ENCODE measurements around the gene COL26A1. TPM values are rescaled to one million over a fixed set of nuclear protein-coding genes. Genes with fewer than 3 reads are reported as not detected.

Gene COL26A1
- polyA plus RNA-seq, 1 donor (not counting 4 experiments of a cell fraction or from before 2014, with no cell fraction given): not detected

DNA sequence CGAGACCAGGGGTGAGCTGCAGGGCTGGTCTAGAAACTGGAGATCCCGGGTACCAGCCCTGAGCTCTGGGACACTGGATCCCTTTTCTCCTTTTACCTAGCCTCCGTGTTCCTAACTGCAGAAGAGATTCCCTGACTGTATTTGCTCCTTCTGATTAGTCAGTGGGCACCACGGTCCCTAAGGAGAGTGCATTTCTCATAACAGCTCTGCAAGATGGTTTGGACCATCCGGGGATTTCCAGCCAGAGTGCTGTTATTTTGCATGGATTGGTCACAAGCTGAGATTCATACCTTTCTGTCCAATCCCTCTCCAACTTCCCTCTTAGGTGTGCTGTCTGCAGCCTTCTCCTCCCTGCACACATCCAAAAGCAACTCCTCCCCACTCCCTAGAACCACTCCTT is 143.9 kb downstream of the COL26A1 start:
- H3K4me1 ChIP-seq (ENCODE audit: control insufficient read depth, extremely low read depth, insufficient read depth, low read length): no peaks in the 10 kb centered on the region
- no peaks in the 10 kb centered on the region for H3K9me3 ChIP-seq (ENCODE audit: control insufficient read depth, low read depth, low read length)
- H3K9me1 ChIP-seq (ENCODE audit: control insufficient read depth, extremely low read depth, insufficient read depth, low read length): no peaks in the 10 kb centered on the region
- H3K9ac ChIP-seq (ENCODE audit: control insufficient read depth, extremely low read depth, insufficient read depth, low read length): no peak overlapping the region
- no peak for DNase-seq (ENCODE audit: low read depth, low spot score)
- H3K4me2 ChIP-seq (ENCODE audit: control insufficient read depth, extremely low read depth, insufficient read depth, low read depth, low read length): no peak overlapping the region
- H3K27me3 ChIP-seq (ENCODE audit: control insufficient read depth, extremely low read depth, insufficient read depth, low read length): no peaks in the 10 kb centered on the region
- H4K20me1 ChIP-seq (ENCODE audit: control insufficient read depth, extremely low read depth, insufficient read depth, low read length): no peaks in the 10 kb centered on the region
- H3K27ac ChIP-seq (ENCODE audit: control insufficient read depth, insufficient read depth, low read length): no peak overlapping the region
- no peak for TF ChIP-seq EZH2 (IDR thresholded peaks at IDR 0.05; ENCODE audit: low read length)
- no peak for TF ChIP-seq CTCF (optimal IDR thresholded peaks at IDR 0.05 in 1 of 3, IDR thresholded peaks at IDR 0.05 in 1 of 3, conservative IDR thresholded peaks at IDR 0.05 in 1 of 3; ENCODE audit: extremely low read depth in 1 of 3, insufficient read depth in 2 of 3, low read length in 3 of 3)
- no peak overlapping the region for H2AFZ ChIP-seq (ENCODE audit: control insufficient read depth, low read length)
- no peak for FAIRE-seq
- dilution Hi-C loops (cut with MboI; ENCODE audit: extremely low pct_ligation_motif_present, low sequenced_read_pairs): no loop called here
- no peak overlapping the region for H3K4me3 ChIP-seq (ENCODE audit: control insufficient read depth in 2 of 3, extremely low read depth in 1 of 3, insufficient read depth in 2 of 3, low read depth in 1 of 3, low read length in 3 of 3)
- no peaks in the 10 kb centered on the region for H3K79me2 ChIP-seq (ENCODE audit: control insufficient read depth, insufficient read depth, low read length)
- H3K36me3 ChIP-seq (ENCODE audit: control insufficient read depth in 2 of 2, extremely low read depth in 1 of 2, insufficient read depth in 2 of 2, low read length in 2 of 2): no peaks in the 10 kb centered on the region

- Histone ChIP-seq H3K79me2 (ENCODE audit: control insufficient read depth, insufficient read depth, low read length) (no peaks in the 10 kb centered on the region), H3K9me1 (ENCODE audit: control insufficient read depth, extremely low read depth, insufficient read depth, low read length) (no peaks in the 10 kb centered on the region), H3K9ac (ENCODE audit: control insufficient read depth, extremely low read depth, insufficient read depth, low read length) (no peak overlapping the region), H4K20me1 (ENCODE audit: control insufficient read depth, extremely low read depth, insufficient read depth, low read length) (no peaks in the 10 kb centered on the region), H3K27me3 (ENCODE audit: control insufficient read depth, extremely low read depth, insufficient read depth, low read length) (no peaks in the 10 kb centered on the region), H2AFZ (ENCODE audit: control insufficient read depth, low read length) (no peak overlapping the region), H3K36me3 (ENCODE audit: control insufficient read depth in 2 of 2, extremely low read depth in 1 of 2, insufficient read depth in 2 of 2, low read length in 2 of 2) (no peaks in the 10 kb centered on the region), H3K4me2 (ENCODE audit: control insufficient read depth, extremely low read depth, insufficient read depth, low read depth, low read length) (no peak overlapping the region), H3K4me3 (ENCODE audit: control insufficient read depth in 2 of 3, extremely low read depth in 1 of 3, insufficient read depth in 2 of 3, low read depth in 1 of 3, low read length in 3 of 3) (no peak overlapping the region), H3K27ac (ENCODE audit: control insufficient read depth, insufficient read depth, low read length) (no peak overlapping the region), H3K9me3 (ENCODE audit: control insufficient read depth, low read depth, low read length) (no peaks in the 10 kb centered on the region), H3K4me1 (ENCODE audit: control insufficient read depth, extremely low read depth, insufficient read depth, low read length) (no peaks in the 10 kb centered on the region)
- TF ChIP-seq EZH2 (IDR thresholded peaks at IDR 0.05; ENCODE audit: low read length) (no peak), CTCF (optimal IDR thresholded peaks at IDR 0.05 in 1 of 3, IDR thresholded peaks at IDR 0.05 in 1 of 3, conservative IDR thresholded peaks at IDR 0.05 in 1 of 3; ENCODE audit: extremely low read depth in 1 of 3, insufficient read depth in 2 of 3, low read length in 3 of 3) (no peak)
- dilution Hi-C loops (cut with MboI; ENCODE audit: extremely low pct_ligation_motif_present, low sequenced_read_pairs): no loop called here
- FAIRE-seq: no peak
- DNase-seq (ENCODE audit: low read depth, low spot score): no peak
Measured at GRCh38 chr7:101507327-101507726, 144.7 kb downstream of the COL26A1 start.

Data from keratinocyte (primary cell).